GM10248 (cell line): Measurements from ENCODE around the gene ENO3.

ENCODE experiments used
- CTCF ChIA-PET: fragments of 300-600 bp; sonication (Branson Sonifier 250); formaldehyde crosslinking; extraction: SDS; loops from one replicate; lab custom pipeline; 2021; ENCODE audit warnings: antibody characterized with exemption; lab: Yijun Ruan, JAX
- POLR2A ChIA-PET: fragments of 350-650 bp; sonication (Branson Sonifier 250); formaldehyde crosslinking; extraction: SDS; loops from one replicate; lab custom pipeline; 2020; ENCODE audit warnings: antibody characterized with exemption; lab: Yijun Ruan, JAX
- DNase-seq: peaks from one replicate; pipeline ENCODE4 v3.0.0; 2012; ENCODE audit errors: extremely low spot score
- TF ChIP-seq, protein P1 (sequence below): IDR thresholded peaks from 2 replicates; pipeline ENCODE4 v1.5.1; 2012; ENCODE audit warnings: mild to moderate bottlenecking, low read depth; ENCODE audit errors: extremely low read depth, missing control alignments, control extremely low read depth

The ENO3 gene

DNA sequence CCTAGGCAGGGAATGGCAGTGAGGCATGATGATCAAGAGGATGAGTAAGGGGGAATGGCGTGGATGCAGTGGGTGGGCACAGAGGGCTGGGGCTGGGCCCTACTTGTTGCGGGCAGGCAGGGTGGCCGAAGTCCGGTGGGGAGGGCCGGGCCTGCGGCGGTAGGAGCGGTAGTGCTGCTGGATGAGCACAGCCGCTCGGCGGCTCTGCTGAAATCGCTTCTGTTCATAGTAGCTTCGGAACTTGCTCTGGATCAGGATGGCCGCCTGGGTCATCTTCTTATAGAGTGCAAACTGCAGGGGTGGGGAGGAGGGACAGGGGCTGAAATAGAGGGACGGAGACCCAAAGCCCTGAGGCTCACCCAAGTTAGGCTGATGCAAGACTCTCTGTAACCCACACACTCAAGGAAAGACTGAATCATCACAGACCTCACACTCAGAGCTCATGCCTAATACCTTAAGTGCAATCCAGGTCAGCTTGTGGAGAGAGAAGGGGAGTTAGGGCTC, 18.2 kb downstream of the ENO3 start:
- POLR2A ChIA-PET: interaction anchor here (0.6 kb wide), 1 partner anchor 44 kb away, joined by 3 read pairs; no protein-coding TSS in a partner anchor
- no peak for DNase-seq
- CTCF ChIA-PET: interaction anchor here (1.0 to 5.5 kb wide), 3 partner anchors 11 to 93 kb away, joined by 3 to 47 read pairs (median 9); partner anchors contain the start of gene CAMTA2
- TF ChIP-seq, protein P1, sequence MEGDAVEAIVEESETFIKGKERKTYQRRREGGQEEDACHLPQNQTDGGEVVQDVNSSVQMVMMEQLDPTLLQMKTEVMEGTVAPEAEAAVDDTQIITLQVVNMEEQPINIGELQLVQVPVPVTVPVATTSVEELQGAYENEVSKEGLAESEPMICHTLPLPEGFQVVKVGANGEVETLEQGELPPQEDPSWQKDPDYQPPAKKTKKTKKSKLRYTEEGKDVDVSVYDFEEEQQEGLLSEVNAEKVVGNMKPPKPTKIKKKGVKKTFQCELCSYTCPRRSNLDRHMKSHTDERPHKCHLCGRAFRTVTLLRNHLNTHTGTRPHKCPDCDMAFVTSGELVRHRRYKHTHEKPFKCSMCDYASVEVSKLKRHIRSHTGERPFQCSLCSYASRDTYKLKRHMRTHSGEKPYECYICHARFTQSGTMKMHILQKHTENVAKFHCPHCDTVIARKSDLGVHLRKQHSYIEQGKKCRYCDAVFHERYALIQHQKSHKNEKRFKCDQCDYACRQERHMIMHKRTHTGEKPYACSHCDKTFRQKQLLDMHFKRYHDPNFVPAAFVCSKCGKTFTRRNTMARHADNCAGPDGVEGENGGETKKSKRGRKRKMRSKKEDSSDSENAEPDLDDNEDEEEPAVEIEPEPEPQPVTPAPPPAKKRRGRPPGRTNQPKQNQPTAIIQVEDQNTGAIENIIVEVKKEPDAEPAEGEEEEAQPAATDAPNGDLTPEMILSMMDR: no peak

DNA sequence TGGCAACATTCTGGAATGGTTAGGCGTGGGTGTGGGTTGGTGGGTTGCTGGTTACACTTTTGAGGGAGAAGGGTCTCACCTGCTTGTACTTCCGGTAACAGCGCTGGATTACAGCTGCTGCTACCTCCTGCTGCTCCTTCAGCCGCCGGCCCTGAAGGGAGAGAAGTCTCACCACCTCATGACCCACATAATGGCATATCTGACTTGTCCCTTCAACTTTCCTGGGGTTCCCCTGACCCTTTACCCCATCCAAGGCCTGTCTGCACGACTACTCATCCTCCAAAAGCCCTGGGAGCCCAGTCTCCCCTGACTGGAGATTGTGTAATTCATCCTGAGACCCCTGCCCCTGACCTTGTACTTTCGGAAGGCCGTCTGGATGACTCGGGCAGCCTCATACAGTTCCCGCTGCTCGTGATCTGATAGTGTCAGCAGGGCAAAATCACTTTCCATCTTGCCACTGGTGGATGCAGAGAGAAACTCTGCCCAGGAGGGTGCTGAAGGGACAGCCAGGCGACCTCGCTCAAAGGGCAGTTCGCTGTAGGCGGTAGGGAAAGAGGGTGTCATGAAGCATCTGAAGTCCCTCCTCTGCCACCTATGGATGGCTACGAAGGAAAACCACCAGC, 18.7 kb downstream of the ENO3 start:
- POLR2A ChIA-PET: interaction anchor here (0.6 to 1.0 kb wide), 2 partner anchors 18 to 45 kb away, joined by 3 read pairs; no protein-coding TSS in a partner anchor
- no peak for DNase-seq

GRCh38 chr17:4970273-4970672, 19.4 kb downstream of the ENO3 start:
- CTCF ChIA-PET: interaction anchor here (1.2 to 5.5 kb wide), 9 partner anchors 10 to 92 kb away, joined by 3 to 47 read pairs (median 4); partner anchors contain the start of genes INCA1 and KIF1C

More for the DNA sequence above, 18.7 kb downstream of the ENO3 start:
- TF ChIP-seq, protein P1: no peak
- CTCF ChIA-PET: interaction anchor here (1.0 to 5.5 kb wide), 8 partner anchors 10 to 92 kb away, joined by 3 to 47 read pairs (median 4); partner anchors contain the start of gene CAMTA2

DNA sequence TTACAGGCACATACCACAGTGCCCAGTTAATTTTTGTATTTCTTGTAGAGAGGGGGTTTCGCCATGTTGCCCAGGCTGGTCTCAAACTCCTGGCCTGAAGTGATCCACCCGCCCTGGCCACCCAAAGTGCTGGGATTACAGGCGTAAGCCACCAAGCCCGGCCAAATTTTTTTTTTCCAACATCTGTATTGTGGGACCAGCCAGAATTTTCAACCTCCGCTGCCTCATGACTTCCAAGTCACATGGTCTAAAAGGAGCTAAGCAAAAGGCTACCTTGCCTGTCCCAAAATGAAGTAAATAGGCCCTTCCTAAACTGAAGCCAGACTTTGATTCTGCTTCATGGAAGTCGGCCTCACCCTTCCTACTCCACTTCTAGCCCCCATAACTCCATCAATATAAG, 20.9 kb downstream of the ENO3 start:
- CTCF ChIA-PET: interaction anchor here (1.0 to 5.5 kb wide), 5 partner anchors 8 to 17 kb away, joined by 3 to 47 read pairs (median 6); no protein-coding TSS in a partner anchor
- POLR2A ChIA-PET: no interaction called here
- TF ChIP-seq, protein P1: no peak
- DNase-seq: no peak

More at GRCh38 chr17:4970273-4970672, 19.4 kb downstream of the ENO3 start:
- TF ChIP-seq, protein P1: no peak
- POLR2A ChIA-PET: interaction anchor here (1.0 kb wide), 1 partner anchor 19 kb away, joined by 3 read pairs; no protein-coding TSS in a partner anchor
- no peak for DNase-seq

DNA sequence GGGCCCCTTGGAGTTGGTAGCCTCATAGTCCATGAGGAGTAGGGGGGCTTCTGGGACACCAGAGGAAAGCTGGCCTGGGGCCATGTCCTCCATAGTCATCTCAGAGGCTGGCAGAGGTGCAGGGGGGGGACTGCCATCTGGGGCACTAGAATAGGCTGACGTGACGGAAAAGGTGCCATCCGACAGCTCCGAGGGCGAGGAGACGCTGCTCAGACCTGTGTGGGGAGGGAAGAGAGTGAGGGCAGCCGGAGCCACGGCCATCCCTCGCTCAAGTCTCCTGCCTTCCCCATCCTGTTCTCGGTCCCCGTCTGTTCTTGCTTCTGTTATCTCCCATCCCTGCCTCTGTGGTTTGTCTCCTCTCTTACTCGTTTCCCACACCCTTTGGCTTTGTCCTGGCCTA, 21.4 kb downstream of the ENO3 start:
- DNase-seq: no peak
- ChIA-PET POLR2A (no interaction called here), CTCF (interaction anchor here (1.1 to 5.5 kb wide), 3 partner anchors 8 to 16 kb away, joined by 3 to 47 read pairs (median 7); no protein-coding TSS in a partner anchor)
- TF ChIP-seq, protein P1: no peak

GRCh38 chr17:4972752-4973151, 21.8 kb downstream of the ENO3 start:
- POLR2A ChIA-PET: interaction anchor here (0.6 kb wide), 2 partner anchors 45 to 50 kb away, joined by 3 read pairs; no protein-coding TSS in a partner anchor
- TF ChIP-seq, protein P1: no peak
- no peak for DNase-seq
- CTCF ChIA-PET: interaction anchor here (1.1 kb wide), 1 partner anchor 9 kb away, joined by 3 read pairs; no protein-coding TSS in a partner anchor
